ENCODE data around the gene CNTNAP3B.
"Not testable (repeated sequence)": the region's sequence is repeated elsewhere in the genome, so short reads cannot be mapped to it uniquely, and the experiment has no call there.

Gene CNTNAP3B

DNA sequence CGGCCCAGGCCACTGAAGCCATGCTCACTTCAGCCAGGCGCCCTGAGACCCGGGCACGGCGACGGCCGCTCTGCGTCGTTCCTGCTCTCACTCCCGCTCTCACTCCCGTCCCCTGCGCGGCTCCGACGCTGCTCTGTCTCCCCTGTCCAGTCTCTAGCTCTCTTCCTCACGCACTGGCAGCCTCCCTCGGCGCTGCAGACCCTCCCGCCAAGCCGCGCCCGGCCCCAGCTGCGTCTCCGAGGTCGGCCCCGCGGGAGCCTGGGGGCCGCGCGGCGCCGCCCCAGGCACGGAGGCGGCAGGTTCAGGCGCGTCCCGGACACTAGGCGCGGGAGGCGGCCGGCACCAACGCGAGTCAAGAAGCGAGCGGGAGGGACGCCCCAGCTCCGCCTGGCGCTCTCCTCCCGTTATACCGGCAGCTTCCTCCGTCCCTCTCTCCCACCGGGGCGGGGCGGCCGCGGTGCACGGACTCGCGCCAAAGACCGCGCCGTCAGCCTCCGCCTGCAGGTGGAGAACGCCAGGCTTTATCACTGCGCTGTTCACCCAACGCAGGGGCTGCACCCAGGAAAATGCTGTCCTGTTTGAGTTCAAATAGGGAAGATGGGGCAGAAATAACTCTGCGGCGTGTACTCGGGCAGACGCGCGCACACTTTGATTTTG, at the start of gene CNTNAP3B:
CNTNAP3B (minus strand) TSS at position 354 of the 657 bp plus-strand sequence; CDS start at position 22, 332 bp downstream.
- FAIRE-seq, result not testable (repeated sequence)

DNA sequence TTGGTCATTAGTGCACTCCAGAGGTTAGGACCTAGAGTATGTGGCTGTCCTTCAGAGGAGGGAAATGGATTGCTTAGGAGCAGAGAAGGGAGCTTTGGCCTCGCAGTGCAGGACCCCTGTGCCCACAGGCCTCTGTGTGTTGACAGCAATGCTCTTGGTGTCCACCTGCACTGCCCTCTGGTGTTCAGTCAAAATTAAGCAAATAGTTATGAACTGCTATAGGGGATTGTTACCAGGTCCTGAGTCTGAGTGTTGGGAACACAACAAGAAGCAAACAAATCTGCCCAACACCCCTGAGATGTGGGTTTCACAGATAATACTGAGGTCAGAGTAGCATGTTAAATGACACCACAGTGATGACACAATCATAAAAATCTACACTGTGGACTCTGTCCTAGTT, 31.1 kb upstream of the CNTNAP3B start:
- FAIRE-seq, result not testable (repeated sequence)

DNA sequence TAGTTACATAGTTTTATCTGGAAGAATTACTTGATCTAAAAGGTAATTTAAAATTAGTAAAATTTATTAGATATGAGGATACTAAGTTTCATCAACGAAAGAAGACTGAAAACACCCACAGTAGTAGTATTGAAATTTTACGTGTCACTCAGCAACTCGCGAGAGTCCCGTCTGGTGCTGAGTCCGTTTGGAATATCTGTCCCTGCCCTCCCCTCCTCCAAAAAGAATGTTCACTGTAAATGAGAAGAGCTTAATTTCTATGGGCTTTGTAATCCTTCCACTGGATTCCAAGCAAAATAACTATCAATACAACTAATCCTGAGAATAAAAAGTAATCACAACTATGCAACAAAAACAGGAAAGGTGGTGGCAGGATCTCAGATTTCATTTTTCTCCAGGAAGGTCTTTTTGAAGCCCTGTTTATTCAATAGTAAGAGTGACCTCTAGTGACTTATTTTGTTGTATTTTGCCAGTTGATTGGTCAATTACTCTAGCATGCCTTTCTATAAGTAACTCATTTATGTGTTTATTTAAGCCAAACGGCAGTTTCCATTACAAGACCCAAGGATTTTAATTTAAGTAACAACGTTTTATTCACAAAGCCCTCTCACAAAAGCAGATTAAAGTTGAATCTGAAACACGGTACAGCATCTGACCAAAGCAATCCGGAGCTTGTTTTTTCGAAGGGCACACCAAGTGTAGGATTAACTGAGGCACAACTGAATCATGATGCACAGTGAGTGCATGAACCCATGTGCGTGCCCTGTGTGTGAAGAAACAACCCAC, 2.0 kb downstream of the CNTNAP3B start:
- not testable (repeated sequence) for FAIRE-seq

DNA sequence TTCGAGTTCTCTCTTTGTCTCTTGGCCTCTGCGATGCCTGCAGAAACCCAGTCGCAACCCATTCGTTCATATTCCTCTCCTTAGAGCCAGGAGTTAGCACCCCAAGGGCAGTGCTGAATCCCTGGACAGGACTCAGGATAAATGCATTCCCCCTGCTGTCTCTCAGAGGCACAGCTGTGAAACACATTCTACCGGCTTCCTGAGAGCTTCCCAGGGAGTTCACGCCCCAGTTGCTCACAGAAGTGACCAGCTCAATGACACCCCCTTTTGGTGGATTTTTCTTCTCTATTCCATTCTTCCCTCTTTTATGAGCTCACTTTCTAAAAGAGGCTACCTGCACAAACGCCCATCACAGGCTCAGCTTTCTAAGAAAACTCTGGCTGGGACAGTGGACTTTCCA, 8.2 kb downstream of the CNTNAP3B start:
- FAIRE-seq, result not testable (repeated sequence)

DNA sequence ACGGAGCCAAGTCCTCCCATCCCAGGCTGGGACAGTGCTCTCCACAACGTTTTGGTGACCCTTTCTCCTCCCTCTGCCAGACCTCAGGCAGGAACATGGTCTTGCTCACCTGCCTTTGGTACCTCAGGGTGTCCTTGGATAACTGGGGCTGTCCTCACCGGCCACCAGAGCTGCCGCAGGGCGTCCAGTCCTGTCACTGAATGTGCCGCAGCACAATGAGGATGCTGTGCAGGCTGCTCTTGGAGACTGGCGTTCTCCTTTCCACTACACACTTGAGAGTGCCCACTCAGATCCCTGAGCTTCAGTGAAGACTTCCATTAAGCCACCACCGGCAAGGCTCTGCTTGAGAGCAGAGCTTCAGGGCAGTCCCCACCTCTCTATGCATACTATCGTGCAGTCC, 33.3 kb downstream of the CNTNAP3B start:
- FAIRE-seq, result not testable (repeated sequence)

DNA sequence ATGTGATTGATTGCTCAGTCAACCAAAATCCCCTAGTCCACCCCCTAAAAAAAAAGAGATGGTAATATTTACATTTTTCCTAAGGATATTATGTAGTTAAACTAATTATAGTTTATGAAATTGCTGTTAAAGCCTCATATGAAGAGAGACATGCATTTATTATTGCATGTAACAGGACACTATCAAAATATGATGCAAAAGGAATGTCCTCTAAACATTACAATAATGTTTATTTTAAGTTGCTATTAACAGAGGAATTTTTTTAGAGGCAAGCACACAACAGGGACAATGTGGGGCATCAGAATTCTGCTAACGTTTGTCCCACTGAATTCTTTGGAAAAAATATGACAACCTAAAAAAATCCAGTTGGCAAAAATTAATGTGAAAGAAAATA, 44.7 kb downstream of the CNTNAP3B start:
- not testable (repeated sequence) for FAIRE-seq

DNA sequence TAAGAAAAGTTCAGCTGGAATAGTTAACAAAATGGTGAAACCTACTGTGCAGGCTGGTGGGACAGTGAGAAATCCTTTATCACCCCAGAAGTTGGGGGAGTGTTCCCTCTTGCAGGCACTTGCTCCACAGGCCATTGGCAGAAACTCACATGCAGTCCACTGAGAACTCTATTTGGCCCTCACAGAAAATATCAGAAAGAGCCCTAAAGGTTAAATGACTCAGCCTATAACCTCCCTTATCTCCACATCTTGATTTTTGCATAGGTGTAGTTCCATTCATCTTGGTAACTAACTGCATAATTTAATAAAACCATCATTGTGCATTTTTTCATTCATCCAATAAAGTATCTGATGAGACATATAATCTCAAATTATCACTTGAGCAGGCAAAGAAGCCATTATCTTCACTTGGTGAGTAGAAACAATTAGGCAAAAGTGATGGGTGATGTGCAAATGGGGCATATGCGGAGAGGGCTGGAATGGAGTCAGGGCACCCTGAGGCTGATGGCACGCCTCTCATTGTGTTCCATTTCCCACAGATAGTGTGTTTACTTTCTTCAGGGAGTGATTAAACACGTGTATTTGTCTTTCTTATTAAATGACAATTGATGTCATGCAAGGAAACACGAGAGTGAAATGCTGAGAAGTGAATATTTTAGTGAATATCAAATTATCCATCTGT, 45.2 kb downstream of the CNTNAP3B start:
- FAIRE-seq, result not testable (repeated sequence)

DNA sequence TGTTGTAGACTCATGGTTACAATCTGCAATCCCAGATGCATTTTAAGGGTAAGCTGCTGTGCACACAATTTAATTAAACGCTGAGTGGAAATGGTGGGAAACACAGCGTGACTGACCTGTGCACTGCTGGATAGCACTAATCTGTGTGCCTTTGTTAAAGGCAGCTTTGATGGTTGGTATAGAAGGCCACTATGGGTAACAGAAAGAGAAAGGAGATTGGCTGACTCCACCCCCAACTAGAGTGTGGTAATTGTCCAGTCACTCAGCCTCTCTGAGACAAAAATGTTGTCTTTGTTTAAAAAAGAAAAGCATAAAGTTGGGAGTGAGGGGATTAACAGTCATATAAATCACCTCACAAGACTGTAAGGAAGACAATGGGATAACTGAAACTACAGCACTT, 48.9 kb downstream of the CNTNAP3B start:
- FAIRE-seq, result not testable (repeated sequence)

DNA sequence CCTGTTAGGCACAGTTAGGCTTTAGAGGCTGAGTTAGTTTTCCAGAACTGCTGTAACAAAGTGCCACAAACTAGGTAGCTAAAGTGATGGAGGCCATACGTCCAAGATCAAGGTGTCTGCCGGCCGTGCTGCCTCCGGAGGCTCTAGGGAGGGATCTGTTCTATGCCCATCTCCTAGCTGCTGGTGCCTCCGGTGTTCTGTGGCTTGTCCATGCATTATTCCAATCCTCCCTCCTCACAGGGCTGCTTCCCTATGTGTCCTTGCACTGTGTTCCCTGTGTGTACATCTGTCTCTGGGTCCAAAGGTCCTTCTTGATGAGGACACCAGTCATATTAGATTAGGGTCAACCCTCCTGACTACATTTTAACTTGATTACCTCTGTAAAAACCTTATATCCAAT, 54.4 kb downstream of the CNTNAP3B start:
- FAIRE-seq, result not testable (repeated sequence)

DNA sequence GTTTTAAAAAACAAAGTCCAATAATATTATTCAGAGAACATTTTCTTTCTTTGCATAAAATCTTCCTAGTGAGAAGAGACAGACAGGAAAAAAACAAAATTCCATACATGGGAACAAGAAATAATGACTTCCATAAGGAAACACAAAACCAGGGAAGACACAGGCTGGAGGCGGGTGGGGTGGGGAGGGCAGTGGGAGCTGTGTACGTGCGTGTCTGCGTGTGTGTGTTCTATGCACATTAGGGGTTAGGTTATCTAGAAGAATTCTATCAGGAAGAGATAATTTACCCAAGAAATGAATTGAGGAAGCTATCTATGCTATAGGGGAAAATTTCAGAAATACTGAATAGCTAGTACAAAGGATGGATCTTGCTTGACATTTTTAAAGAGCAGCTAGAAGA, 58.2 kb downstream of the CNTNAP3B start:
- not testable (repeated sequence) for FAIRE-seq

DNA sequence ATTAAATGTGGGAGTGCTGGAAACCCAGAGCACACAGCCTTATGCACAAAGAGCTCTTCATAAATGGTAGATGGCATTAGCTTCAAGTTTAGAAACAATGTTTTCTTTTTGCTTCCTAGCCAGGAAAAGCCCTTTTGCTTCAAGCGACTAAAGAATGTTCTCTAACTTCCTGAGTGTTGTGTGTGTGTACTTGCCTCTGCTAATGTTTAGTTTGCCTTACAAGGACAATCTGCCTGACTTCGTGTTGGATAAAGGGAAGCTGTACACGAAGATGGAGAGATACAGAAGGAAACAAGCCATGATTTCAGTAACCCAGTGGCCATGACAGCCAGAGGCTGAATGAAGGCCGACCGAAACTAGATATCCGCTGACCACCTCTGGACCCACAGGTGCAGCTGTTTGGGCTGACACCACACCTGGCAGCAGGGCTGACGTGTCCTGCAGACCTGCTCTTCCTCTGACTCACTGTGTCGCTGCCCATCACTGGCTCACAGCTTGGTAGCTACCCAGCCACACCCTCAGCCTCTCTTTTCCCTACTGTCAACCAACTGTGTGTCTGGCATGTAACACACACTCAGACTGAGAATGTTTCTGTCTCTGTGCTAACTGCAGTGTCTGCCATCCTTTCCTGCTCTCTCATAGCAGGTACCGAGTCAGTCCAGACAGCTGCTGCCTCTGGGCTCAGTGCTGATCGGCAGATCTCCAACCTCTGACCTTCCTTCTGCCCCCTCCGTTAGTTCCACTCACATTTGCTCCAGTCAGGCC, 59.0 kb downstream of the CNTNAP3B start:
- not testable (repeated sequence) for FAIRE-seq

DNA sequence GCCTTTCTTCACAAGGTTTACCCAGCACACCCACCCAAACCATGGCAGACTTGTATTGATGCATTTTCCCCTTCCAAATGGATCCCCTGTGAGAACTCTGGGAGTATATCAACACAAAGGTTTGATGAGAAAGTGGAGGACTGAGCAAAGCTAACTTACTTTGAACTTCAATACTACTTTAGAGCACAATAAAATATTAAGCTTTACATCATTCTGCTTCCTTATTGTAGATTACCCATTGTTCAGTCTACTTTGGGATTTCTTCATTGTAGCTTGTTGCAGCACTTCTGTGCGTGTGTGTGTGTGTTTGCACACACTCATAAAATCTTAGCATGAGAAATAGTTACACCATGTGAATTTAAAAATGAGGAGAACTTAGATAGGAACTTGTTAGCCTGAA, 75.4 kb downstream of the CNTNAP3B start:
- not testable (repeated sequence) for FAIRE-seq

DNA sequence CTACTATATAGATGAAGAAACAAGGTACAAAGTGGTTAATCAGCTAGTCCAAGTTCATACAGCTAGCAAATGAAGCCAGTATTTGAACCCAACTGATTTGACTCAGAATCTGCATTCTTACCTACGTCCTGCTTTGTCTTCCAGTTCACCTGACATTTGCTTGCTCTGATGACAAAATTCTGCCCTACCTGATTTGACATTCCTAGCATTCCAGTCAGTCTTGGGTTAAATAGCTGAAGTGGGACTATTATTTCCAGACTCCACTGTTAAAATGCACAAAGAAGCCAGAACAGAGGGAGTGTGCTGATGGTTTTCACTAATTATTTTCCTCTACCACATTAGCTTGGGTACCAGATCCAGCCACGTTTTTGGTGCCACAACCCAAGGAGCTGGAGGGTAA, 78.5 kb downstream of the CNTNAP3B start:
- FAIRE-seq, result not testable (repeated sequence)

DNA sequence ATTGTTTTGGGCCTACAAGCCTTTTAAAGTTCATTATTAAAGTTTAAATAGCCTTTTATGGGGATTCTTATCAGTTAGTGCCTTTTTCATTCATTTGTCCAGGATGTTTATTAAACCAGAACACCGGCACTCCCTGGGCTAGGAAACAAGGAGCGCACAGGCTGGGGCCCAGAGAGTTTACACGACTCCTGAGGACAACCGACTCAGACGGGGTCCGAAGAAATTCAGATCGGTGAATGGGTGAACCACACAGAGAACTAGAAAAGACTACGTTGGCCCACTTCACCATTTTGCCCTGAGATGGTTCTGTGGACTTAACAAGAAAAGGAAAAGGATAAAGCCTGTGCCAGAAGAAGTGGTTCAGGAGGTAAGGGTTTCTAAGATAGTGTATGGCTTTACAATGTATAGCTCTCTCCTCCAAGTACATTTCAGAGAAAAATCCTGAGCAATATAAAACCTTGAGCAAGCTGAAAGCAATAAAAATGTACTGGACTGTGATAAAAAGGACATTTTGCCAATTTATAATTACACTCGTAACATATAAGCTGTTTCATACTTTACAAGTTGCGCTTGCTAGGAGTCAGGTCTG, 84.7 kb downstream of the CNTNAP3B start:
- not testable (repeated sequence) for FAIRE-seq

DNA sequence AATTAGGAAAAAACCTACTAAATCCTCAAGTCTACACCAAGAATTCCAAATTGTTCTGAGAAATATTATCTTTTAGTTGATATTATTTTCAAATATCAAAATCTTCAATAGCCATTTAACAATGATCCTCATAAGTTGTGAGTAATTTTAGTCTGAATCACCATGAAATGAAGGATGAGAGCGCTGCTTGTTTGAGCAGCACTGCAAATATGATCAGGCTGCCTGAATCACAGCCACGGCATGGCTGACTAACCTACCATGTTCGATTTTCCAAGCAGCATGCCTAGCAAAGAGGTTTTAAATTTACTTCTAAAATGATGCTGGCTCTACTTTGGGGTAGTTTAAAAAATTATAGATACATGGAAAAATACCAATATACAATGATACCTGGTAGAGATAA, 95.7 kb downstream of the CNTNAP3B start:
- FAIRE-seq, result peak; percentile 69

DNA sequence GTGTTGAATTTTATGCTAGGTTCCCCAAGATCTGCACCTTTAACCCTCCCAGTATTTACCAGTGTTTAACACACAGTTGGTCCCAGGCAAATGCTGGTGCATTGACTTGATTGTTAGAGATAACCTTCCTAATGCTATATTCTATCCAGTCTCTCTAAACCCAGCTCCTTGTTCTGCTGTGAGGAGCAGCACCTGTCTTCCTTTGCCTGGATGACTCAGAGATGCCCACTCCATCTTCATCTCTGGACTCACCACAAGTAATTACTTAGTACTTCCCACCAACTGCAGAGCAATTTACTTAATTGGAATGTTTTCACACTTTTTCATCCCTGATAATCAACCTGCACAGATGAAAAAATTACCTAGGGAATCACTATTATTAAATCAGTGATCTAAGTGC, 108.6 kb downstream of the CNTNAP3B start:
- FAIRE-seq, result not testable (repeated sequence)

DNA sequence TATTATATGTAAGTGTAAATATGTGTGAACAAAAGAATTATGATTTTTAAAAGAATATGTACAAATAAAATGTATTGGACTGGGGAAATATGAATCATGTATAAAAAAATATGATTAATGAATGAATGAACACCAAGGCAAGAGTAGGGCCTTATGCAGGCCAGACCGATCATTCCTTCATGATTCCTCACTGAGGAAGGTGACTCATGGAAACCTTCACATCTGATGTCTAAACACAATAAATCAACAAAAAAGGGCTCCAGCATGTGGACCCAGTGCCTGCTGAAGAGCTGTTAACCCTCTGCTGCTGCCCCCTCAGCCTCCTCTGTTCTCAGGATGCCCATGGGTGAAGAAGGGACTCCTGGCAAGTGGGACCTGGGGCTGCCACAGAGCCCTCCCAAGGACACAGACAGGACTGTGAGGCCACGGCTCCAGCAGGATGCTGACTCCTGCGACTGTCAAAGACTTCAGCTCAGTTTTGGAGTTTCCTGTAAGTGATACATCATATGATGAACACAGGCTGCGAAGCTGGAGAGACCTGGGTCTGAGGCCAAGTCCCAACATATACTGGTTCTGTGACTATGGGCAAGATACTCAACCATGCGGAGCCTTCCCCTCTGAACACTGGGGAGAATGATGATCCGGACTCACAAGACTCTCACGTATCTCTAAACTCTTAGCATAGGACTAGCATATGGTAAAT, 110.9 kb downstream of the CNTNAP3B start:
- not testable (repeated sequence) for FAIRE-seq

DNA sequence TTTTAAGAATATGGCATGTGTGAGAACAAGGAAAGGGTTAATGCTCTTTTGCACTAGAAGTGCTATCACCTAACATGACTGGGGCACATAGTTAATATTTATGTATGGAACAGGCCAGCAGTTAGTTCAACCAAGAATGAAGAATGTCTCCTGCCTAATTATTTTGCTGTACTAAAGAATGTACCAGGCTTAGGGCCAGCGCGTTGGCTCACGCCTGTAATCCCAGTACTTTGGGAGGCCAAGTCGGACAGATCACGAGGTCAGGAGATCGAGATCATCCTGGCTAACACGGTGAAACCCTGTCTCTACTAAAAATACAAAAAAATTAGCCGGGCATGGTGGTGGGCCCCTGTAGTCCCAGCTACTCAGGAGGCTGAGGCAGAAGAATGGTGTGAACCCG, 114.9 kb downstream of the CNTNAP3B start:
- FAIRE-seq, result not testable (repeated sequence)

DNA sequence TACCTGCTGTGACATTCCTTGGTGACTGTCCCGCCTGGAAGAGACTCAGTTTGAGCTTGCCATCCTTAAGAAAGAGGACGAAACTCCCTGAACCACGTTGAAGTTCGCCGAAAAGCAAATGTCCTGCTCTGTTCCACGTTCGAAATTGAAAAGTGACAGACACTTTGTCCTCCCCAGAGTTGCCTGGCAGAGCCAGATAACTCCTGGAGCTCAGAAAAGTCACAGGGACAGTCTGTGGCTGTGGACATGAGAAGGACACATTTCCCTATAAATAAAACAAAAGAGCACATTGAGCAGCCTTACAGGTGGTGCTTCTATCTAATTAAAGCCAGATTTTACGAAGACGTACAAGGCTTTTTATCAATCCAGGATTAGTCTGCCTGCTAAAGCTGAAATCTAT, 137.6 kb downstream of the CNTNAP3B start:
- FAIRE-seq, result not testable (repeated sequence)

DNA sequence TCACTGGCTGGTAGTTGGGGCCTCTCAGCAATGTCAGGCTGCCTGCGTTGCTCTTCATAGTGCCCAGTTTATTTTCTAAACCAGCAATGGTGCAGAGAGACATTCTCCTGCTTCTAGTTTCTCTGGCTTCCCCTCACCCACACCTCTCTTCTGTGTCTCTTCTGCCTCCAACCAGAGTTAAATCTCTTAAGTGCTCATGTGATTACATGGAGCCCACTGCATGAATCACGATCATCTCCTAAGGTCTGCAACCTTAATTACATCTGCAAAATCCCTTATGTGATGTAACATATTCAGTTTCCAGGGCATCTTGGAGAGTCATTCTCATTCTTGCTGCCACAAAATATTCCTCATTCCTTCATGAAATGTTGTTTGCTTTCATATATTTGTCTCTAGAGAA, 149.0 kb downstream of the CNTNAP3B start:
- not testable (repeated sequence) for FAIRE-seq

DNA sequence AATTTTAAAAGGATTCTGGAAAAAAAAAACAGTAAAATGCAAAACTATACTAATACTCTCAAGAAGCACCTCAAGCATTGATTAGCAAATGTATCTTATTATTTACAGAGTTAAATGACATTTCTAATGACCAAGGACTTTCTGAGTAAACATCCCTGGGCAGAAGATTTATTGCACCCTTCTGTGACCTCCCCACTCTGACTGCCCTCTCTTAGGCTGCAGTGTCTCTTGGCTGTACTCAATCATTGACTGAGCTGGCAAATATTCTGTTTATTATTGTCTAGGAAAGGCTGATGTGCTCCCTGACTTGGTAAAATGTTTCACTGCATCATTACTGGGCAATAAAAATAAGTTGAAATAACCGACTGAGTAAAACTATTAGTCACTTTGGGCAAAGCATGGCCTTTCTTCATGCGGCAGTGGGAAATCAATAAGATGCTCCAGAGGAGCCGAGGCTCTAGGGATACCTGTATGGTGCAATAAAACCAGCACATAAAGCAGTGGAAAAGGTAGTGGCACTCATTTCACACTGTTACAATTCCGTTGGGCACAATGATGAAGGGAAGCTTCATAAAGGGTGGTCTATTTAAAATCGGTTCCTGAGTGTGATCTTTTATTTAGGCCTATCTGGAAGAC, 151.1 kb downstream of the CNTNAP3B start:
- FAIRE-seq, result not testable (repeated sequence)

Data from islet of Langerhans (tissue), 1 donor.